IMR-90 (cell line): ENCODE data around the gene FIBCD1. TPM values are rescaled to one million over a fixed set of nuclear protein-coding genes. Genes with fewer than 3 reads are reported as not detected.

Experiments
- ATAC-seq: fragments of 200-7000 bp; cut with Tn5 transposase; 2 replicates; pipeline ENCODE4 v1.9.1; 2020; ENCODE audit warnings: low read depth, mild to moderate bottlenecking, moderate library complexity
- BruUV-seq: library from RNA; stranded (reverse); fragments of 400-500 nt; replicated peaks from 2 replicates; lab custom pipeline; 2021; lab: Mats Ljungman, UMichigan
- CTCF ChIA-PET: fragments of 300-600 bp; formaldehyde crosslinking; extraction: SDS; loops from one replicate; lab custom pipeline; 2021; ENCODE audit warnings: antibody characterized with exemption; lab: Yijun Ruan, JAX
- POLR2A ChIA-PET: fragments of 300-600 bp; sonication (Branson Sonifier 250); formaldehyde crosslinking; loops from one replicate; lab custom pipeline; 2022; ENCODE audit warnings: antibody characterized with exemption; ENCODE audit not compliant: unreplicated experiment; lab: Charles Lee
- DNase-seq: peaks from one replicate; pipeline ENCODE4 v3.0.0; 2013
- H2AFZ ChIP-seq: replicated peaks from 2 replicates; pipeline ENCODE3; 2013; ENCODE audit warnings: low read length, mild to moderate bottlenecking; ENCODE audit not compliant: poor library complexity
- H2AK5ac ChIP-seq: 2 replicates; pipeline ENCODE4 v1.6.1; 2013; ENCODE audit warnings: low read depth, low read length, inconsistent platforms
- H2AK9ac ChIP-seq: replicated peaks from 2 replicates; pipeline ENCODE3; 2013; ENCODE audit warnings: mild to moderate bottlenecking, low read depth, low read length, moderate library complexity; ENCODE audit not compliant: poor library complexity
- H2BK120ac ChIP-seq: 2 replicates; pipeline ENCODE4 v1.6.1; 2013; ENCODE audit warnings: low read depth, low read length, inconsistent platforms
- H2BK15ac ChIP-seq: 3 replicates; pipeline ENCODE4 v1.6.1; 2013; ENCODE audit warnings: low read depth, low read length, inconsistent platforms
- H2BK20ac ChIP-seq: 2 replicates; pipeline ENCODE4 v1.6.1; 2013; ENCODE audit warnings: low read depth, mild to moderate bottlenecking, inconsistent platforms, low read length, moderate library complexity
- H2BK5ac ChIP-seq: 2 replicates; pipeline ENCODE4 v1.6.1; 2013; ENCODE audit warnings: mild to moderate bottlenecking, low read depth, low read length, inconsistent platforms; ENCODE audit not compliant: poor library complexity, severe bottlenecking
- H3K14ac ChIP-seq: replicated peaks from 2 replicates; pipeline ENCODE4 v1.6.1; 2013; ENCODE audit warnings: low read depth, low read length, inconsistent platforms
- H3K18ac ChIP-seq: 2 replicates; pipeline ENCODE4 v1.6.1; 2013; ENCODE audit warnings: low read depth, low read length, control low read depth
- H3K23ac ChIP-seq: 2 replicates; pipeline ENCODE4 v1.6.1; 2013; ENCODE audit warnings: low read depth, low read length, inconsistent platforms
- H3K27ac ChIP-seq: 2 replicates; pipeline ENCODE4 v1.5.1; 2013; ENCODE audit warnings: mild to moderate bottlenecking, control low read depth, low read length; ENCODE audit not compliant: insufficient read depth
- H3K27me3 ChIP-seq: 2 replicates; pipeline ENCODE4 v1.6.1; 2013; ENCODE audit warnings: low read length; ENCODE audit not compliant: control insufficient read depth, insufficient read depth
- H3K36me3 ChIP-seq: 2 replicates; pipeline ENCODE4 v1.6.1; 2013; ENCODE audit warnings: low read length, mixed read lengths; ENCODE audit not compliant: control insufficient read depth, insufficient read depth
- H3K4ac ChIP-seq: 2 replicates; pipeline ENCODE4 v1.6.1; 2013; ENCODE audit warnings: low read depth, low read length, inconsistent platforms
- H3K4me1 ChIP-seq: 2 replicates; pipeline ENCODE4 v1.6.1; 2013; ENCODE audit warnings: low read length, mixed read lengths; ENCODE audit not compliant: control insufficient read depth, insufficient read depth
- H3K4me2 ChIP-seq: 2 replicates; pipeline ENCODE4 v1.6.1; 2013; ENCODE audit warnings: low read depth, mild to moderate bottlenecking, control low read depth, low read length, moderate library complexity
- H3K4me3 ChIP-seq: 2 replicates; pipeline ENCODE4 v1.5.1; 2013; ENCODE audit warnings: low read depth, mild to moderate bottlenecking, control low read depth, low read length, moderate library complexity; ENCODE audit not compliant: insufficient read depth
- H3K56ac ChIP-seq: 2 replicates; pipeline ENCODE4 v1.6.1; 2013; ENCODE audit warnings: low read length, inconsistent platforms; ENCODE audit not compliant: insufficient read depth; ENCODE audit errors: extremely low read depth
- H3K79me1 ChIP-seq, 2 experiments: 2 replicates each; pipeline ENCODE4 v1.6.1; 2013; ENCODE audit warnings: low read length in 2 of 2, inconsistent platforms in 1 of 2, low read depth in 1 of 2
- H3K9ac ChIP-seq: 2 replicates; pipeline ENCODE4 v1.6.1; 2013; ENCODE audit warnings: low read depth, low read length, control low read depth
- H3K9me1 ChIP-seq: 2 replicates; pipeline ENCODE4 v1.6.1; 2013; ENCODE audit warnings: low read length, inconsistent platforms; ENCODE audit not compliant: insufficient read depth
- H3K9me3 ChIP-seq: 2 replicates; pipeline ENCODE4 v1.6.1; 2013; ENCODE audit warnings: low read length; ENCODE audit not compliant: control insufficient read depth, insufficient read depth
- H4K20me1 ChIP-seq: 2 replicates; pipeline ENCODE4 v1.6.1; 2013; ENCODE audit warnings: low read length, inconsistent platforms; ENCODE audit not compliant: insufficient read depth
- H4K5ac ChIP-seq: 2 replicates; pipeline ENCODE4 v1.6.1; 2013; ENCODE audit warnings: mild to moderate bottlenecking, low read depth, low read length, control low read depth
- H4K8ac ChIP-seq, 2 experiments: 2 replicates each; pipeline ENCODE4 v1.6.1; 2013; ENCODE audit warnings: low read depth in 2 of 2, low read length in 2 of 2, control low read depth in 1 of 2, inconsistent platforms in 1 of 2
- H4K91ac ChIP-seq: 2 replicates; pipeline ENCODE4 v1.6.1; 2013; ENCODE audit warnings: low read depth, low read length, inconsistent platforms; ENCODE audit not compliant: insufficient read depth
- MXI1 ChIP-seq: IDR thresholded peaks from 2 replicates; pipeline ENCODE4 v1.6.1; 2012; ENCODE audit warnings: low read depth, mild to moderate bottlenecking, low read length, moderate library complexity, borderline replicate concordance
- NFE2L2 ChIP-seq: fragments of 150-350 bp; IDR thresholded peaks from 2 replicates; pipeline ENCODE4 v1.6.1; 2016; ENCODE audit warnings: low read depth, mild to moderate bottlenecking, low read length
- RAD21 ChIP-seq: IDR thresholded peaks from 2 replicates; pipeline ENCODE4 v1.6.1; 2012; ENCODE audit warnings: low read length, improper control_type of control experiment
- WGBS, 2 experiments: methylation state at CpG; one replicate each; pipeline versions ENCODE4 v1.1.5 to v1.1.7; 2013; ENCODE audit warnings: missing lambda C conversion rate in 2 of 2; ENCODE audit not compliant: insufficient read length in 1 of 2; ENCODE audit errors: extremely low coverage in 2 of 2; 5-methylcytosine and 5-hydroxymethylcytosine counted together
- dilution Hi-C: fragments of 300-500 bp; cut with HindIII; formaldehyde crosslinking; loops from one replicate; pipeline ENCODE4 v1.14.3; 2018; ENCODE audit warnings: low sequenced_read_pairs; ENCODE audit not compliant: unreplicated experiment
- in situ Hi-C: fragments of 300-500 bp; cut with MboI; formaldehyde crosslinking; loops from 3 replicates; pipeline ENCODE4 v1.14.3; 2019; ENCODE audit warnings: low sequenced_read_pairs, inconsistent platforms, mixed read lengths
- intact Hi-C: fragments of 100-400 bp; cut with micrococcal nuclease; formaldehyde crosslinking; loops from 2 replicates; pipeline ENCODE4 v1.10.0; 2022
- polyA plus RNA-seq, 3 experiments: library from polyadenylated mRNA; depleted of rRNA; stranded (reverse); fragments of >200 nt; gene quantifications; 2 replicates each; pipeline ENCODE4 v1.2.3, GENCODE V29; 2012; ENCODE audit warnings: low replicate concordance in 1 of 3
- total RNA-seq: library from RNA; depleted of rRNA; stranded (reverse); fragments of >200 nt; gene quantifications from 2 replicates; pipeline ENCODE4 v1.2.3, GENCODE V29; 2012

Gene FIBCD1
- total and polyA plus RNA-seq, 2 of the 4 experiments (the other 2 are of a cell fraction): 1.1 to 10.1 TPM

GRCh38 chr9:130877300-130877699 lies 61.7 kb downstream of the FIBCD1 start:
- TF ChIP-seq MXI1 (no peak), RAD21 (no peak), NFE2L2 (no peak)
- no peak overlapping the region for H3K14ac ChIP-seq
- no peak overlapping the region for H3K27ac ChIP-seq
- H3K9me3 ChIP-seq: no peaks in the 10 kb centered on the region
- no peak overlapping the region for H3K9ac ChIP-seq
- H2BK15ac ChIP-seq: no peak overlapping the region
- H3K56ac ChIP-seq: no peak overlapping the region
- peaks cover 48 to 64% of the 10 kb centered on the region in 2 experiments for H3K79me1 ChIP-seq
- H2BK120ac ChIP-seq: no peak overlapping the region
- H3K4ac ChIP-seq: no peak overlapping the region
- no peak overlapping the region for H4K5ac ChIP-seq
- no peak overlapping the region for H3K4me3 ChIP-seq
- H3K18ac ChIP-seq: no peak overlapping the region
- CTCF ChIA-PET: no interaction called here
- H2AK9ac ChIP-seq: no peak overlapping the region
- no peak overlapping the region for H2BK20ac ChIP-seq
- DNase-seq (no peak), ATAC-seq (no peak)
- in situ Hi-C loops (no loop called here), dilution Hi-C loops (no loop called here), intact Hi-C loops (no loop called here)
- H3K27me3 ChIP-seq: no peaks in the 10 kb centered on the region
- no peaks in the 10 kb centered on the region for H3K9me1 ChIP-seq
- H3K36me3 ChIP-seq: peaks cover 84% of the 10 kb centered on the region
- no CpG with 5 or more reads among the region's 6 CpGs for WGBS, 2 experiments
- H3K4me1 ChIP-seq: no peaks in the 10 kb centered on the region
- no peak overlapping the region for H4K8ac ChIP-seq
- H2BK5ac ChIP-seq: no peak overlapping the region
- no peak overlapping the region for H3K23ac ChIP-seq
- POLR2A ChIA-PET: no interaction called here
- H4K91ac ChIP-seq: no peak overlapping the region
- no peak overlapping the region for H3K4me2 ChIP-seq
- no peak overlapping the region for H2AFZ ChIP-seq
- peaks cover 6% of the 10 kb centered on the region for H4K20me1 ChIP-seq
- no peak overlapping the region for H2AK5ac ChIP-seq
- BruUV-seq: no TSS peak
